Subcutaneous adipose tissue (tissue), 4 donors: Measurements from ENCODE around the gene FAM9A. TPM values are rescaled to one million over a fixed set of nuclear protein-coding genes. Genes with fewer than 3 reads are reported as not detected.

Experiments used
- total RNA-seq, 4 donors: library from RNA; depleted of rRNA; stranded (reverse); fragments of >200 nt; gene quantifications; one replicate each; pipeline ENCODE4 v1.1.0, GENCODE V29; 2016
- TF ChIP-seq, protein P1 (sequence below): fragments of 450-650 bp; IDR thresholded peaks from one replicate; pipeline ENCODE4 v1.5.1; 2016; ENCODE audit warnings: low read depth, mild to moderate bottlenecking, control low read depth, antibody characterized with exemption, moderate library complexity

FAM9A gene
- total RNA-seq, 4 donors from 2014 or later: not detected

DNA sequence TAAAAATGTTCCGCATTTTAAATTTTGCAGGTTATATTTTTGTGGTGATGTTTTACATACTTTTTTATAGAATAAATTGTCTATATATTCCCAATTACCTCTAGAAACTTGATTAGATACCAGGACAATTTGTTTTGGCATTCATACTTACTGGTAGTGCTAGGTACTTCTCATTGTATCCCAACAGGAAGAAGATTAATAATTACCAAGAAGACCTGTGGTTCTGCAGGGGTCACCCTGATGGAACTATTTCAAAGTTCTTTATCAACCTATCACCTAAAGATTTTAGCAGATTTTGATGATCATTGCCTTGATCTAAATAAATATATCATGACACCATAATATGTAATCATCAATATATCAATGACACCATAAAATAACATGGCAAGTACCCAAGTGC is 22.5 kb upstream of the FAM9A start:
- TF ChIP-seq, protein P1, sequence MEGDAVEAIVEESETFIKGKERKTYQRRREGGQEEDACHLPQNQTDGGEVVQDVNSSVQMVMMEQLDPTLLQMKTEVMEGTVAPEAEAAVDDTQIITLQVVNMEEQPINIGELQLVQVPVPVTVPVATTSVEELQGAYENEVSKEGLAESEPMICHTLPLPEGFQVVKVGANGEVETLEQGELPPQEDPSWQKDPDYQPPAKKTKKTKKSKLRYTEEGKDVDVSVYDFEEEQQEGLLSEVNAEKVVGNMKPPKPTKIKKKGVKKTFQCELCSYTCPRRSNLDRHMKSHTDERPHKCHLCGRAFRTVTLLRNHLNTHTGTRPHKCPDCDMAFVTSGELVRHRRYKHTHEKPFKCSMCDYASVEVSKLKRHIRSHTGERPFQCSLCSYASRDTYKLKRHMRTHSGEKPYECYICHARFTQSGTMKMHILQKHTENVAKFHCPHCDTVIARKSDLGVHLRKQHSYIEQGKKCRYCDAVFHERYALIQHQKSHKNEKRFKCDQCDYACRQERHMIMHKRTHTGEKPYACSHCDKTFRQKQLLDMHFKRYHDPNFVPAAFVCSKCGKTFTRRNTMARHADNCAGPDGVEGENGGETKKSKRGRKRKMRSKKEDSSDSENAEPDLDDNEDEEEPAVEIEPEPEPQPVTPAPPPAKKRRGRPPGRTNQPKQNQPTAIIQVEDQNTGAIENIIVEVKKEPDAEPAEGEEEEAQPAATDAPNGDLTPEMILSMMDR: no peak

GRCh38 chrX:8822002-8822401 is 20.8 kb upstream of the FAM9A start:
- TF ChIP-seq, protein P1: no peak

- TF ChIP-seq, protein P1: no peak
Measured at GRCh38 chrX:8820910-8821527, 19.8 kb upstream of the FAM9A start.

GRCh38 chrX:8815460-8816065 is 14.4 kb upstream of the FAM9A start:
- TF ChIP-seq, protein P1: no peak

- TF ChIP-seq, protein P1: no peak
Measured at GRCh38 chrX:8813036-8813435, 11.9 kb upstream of the FAM9A start.

DNA sequence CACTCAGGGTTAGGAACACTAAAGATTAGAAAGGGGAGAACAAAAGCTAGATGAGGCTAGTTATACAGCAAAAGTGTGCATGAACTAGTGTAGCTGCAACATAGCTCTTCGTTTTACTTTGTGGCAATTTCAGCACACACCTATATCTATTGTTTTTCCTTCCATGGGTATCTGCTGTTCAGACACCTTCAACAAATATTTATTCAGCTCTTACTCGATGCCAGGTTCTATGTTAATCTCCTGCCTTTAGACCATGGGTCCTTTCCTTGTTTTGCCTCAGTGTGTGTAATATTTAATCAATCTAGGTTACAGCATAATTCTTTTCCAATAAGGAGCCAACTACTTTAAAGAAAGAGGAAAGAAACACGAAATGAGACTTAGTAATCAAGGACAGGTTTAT is 10.4 kb upstream of the FAM9A start:
- TF ChIP-seq, protein P1: no peak

DNA sequence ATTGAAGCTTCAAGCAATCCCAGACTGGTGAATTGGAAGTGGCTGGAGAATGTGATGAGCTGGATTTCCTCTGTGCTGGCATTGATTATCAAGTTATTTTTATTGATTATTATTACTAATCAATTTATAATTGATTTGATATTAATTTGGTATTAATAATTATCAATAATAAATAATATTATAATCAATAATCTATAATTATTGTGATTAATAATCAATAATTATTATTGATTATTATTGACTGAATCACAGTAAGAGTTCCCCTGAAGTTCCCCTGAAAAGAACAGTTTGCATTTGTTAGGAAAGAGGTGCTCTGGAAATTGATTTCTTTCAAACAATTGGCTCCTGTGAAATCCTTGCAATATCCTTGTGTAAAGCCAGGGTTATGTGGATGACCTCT is 7.5 kb upstream of the FAM9A start:
- TF ChIP-seq, protein P1: no peak
